Tibial artery (tissue), 4 donors: ENCODE results near the gene ERMAP.

Experiments
- DNase-seq, 2 donors: peaks; one replicate each; pipeline ENCODE4 v3.0.0-alpha.2; 2019
- H3K27ac ChIP-seq, 2 donors: fragments of 200-600 bp; sonication (generic) in 1 of 2; 1 replicate in 1 of 2; 2 replicates in 1 of 2; pipeline ENCODE4 v1.5.1; 2018 to 2019; ENCODE audit warnings: mild to moderate bottlenecking in 1 of 2
- H3K27me3 ChIP-seq, 2 donors: fragments of 200-600 bp; sonication (generic) in 1 of 2; one replicate each; pipeline versions ENCODE4 v1.5.1 to v1.6.0; 2016 to 2019
- H3K36me3 ChIP-seq, 3 donors: fragments of 200-600 bp; sonication (generic) in 2 of 3; one replicate each; pipeline ENCODE4 v1.5.1; 2016 to 2019; ENCODE audit warnings: mild to moderate bottlenecking in 2 of 3
- H3K4me1 ChIP-seq, 4 donors: fragments of 200-600 bp; sonication (generic) in 2 of 4; 1 replicate in 3 of 4; 2 replicates in 1 of 4; pipeline ENCODE4 v1.5.1; 2016 to 2019
- H3K4me3 ChIP-seq, 2 donors: fragments of 200-600 bp; sonication (generic) in 1 of 2; 1 replicate in 1 of 2; 2 replicates in 1 of 2; pipeline ENCODE4 v1.5.1; 2018 to 2019; ENCODE audit warnings: mild to moderate bottlenecking in 2 of 2
- H3K9me3 ChIP-seq, 3 donors: fragments of 200-600 bp; sonication (generic) in 1 of 3; one replicate each; pipeline ENCODE4 v1.5.1; 2016 to 2019
- CTCF ChIP-seq, 2 experiments: fragments of 200-600 bp in 1 of 2; fragments of 450-650 bp in 1 of 2; IDR thresholded peaks; one replicate each; pipeline ENCODE4 v1.5.1; 2017 to 2019; ENCODE audit warnings: antibody characterized with exemption in 2 of 2, mild to moderate bottlenecking in 1 of 2, moderate library complexity in 1 of 2
- intact Hi-C: fragments of 100-400 bp; cut with DNase I; formaldehyde crosslinking; loops from one replicate; pipeline ENCODE4 v1.15.0; 2023; ENCODE audit warnings: low total_unique reads

Gene ERMAP

GRCh38 chr1:42816585-42817439 is at the start of gene ERMAP, which contains the start of gene SVBP:
Gene ERMAP, plus strand, starts transcription at chr1:42817122. Its CDS starts 13,327 bp downstream, at chr1:42830449.
Gene SVBP, minus strand, starts transcription at chr1:42817397. Its CDS starts 853 bp downstream, at chr1:42816544.
- DNase-seq = peak; percentile 88 to 95
- Histone ChIP-seq H3K9me3 (no peaks in the 10 kb centered on the region), H3K36me3 (no peaks in the 10 kb centered on the region), H3K4me3 (peak within 1 kb of the TSS; percentile 62 to 66), H3K27me3 (no peaks in the 10 kb centered on the region), H3K27ac (peak within 1 kb of the TSS; percentile 87 to 91), H3K4me1 (peaks cover 0 to 20% (median 13%) of the 10 kb centered on the region in 4 donors)
- no peak for TF ChIP-seq CTCF (IDR thresholded peaks at IDR 0.05)
- intact Hi-C loops = loop anchor here (2.0 to 5.0 kb wide), 2 partner anchors 50 to 134 kb away; partner anchors contain the start of genes C1orf50, P3H1 and YBX1

GRCh38 chr1:42767510-42768000 is 49.4 kb upstream of the ERMAP start:
- H3K27me3 ChIP-seq = no peaks in the 10 kb centered on the region
- peak in 1 of 2 donors; percentile 36 for DNase-seq
- H3K9me3 ChIP-seq = no peaks in the 10 kb centered on the region
- intact Hi-C loops = loop anchor here (5.0 kb wide), 1 partner anchor 50 kb away; the partner anchor contains the start of genes ERMAP and SVBP
- TF ChIP-seq CTCF (IDR thresholded peaks at IDR 0.05) = no peak
- peaks cover 0 to 52% (median 18%) of the 10 kb centered on the region in 4 donors for H3K4me1 ChIP-seq
- H3K4me3 ChIP-seq = peak overlapping the region; percentile 86 to 98
- H3K36me3 ChIP-seq = no peaks in the 10 kb centered on the region
- H3K27ac ChIP-seq = peak overlapping the region; percentile 89 to 94

GRCh38 chr1:42768172-42768571 is 48.8 kb upstream of the ERMAP start:
- H3K4me3 ChIP-seq = peak overlapping the region; percentile 86 to 98
- TF ChIP-seq CTCF (IDR thresholded peaks at IDR 0.05) = no peak
- peaks cover 0 to 52% (median 18%) of the 10 kb centered on the region in 4 donors for H3K4me1 ChIP-seq
- H3K27me3 ChIP-seq = no peaks in the 10 kb centered on the region
- no peaks in the 10 kb centered on the region for H3K36me3 ChIP-seq
- H3K9me3 ChIP-seq = no peaks in the 10 kb centered on the region
- no peak overlapping the region for H3K27ac ChIP-seq
- no peak for DNase-seq
- intact Hi-C loops = loop anchor here (5.0 kb wide), 1 partner anchor 49 kb away; the partner anchor contains the start of genes ERMAP and SVBP

- Histone ChIP-seq H3K27ac (no peak overlapping the region), H3K4me1 (peaks cover 0 to 41% (median 12%) of the 10 kb centered on the region in 4 donors), H3K9me3 (no peaks in the 10 kb centered on the region), H3K27me3 (no peaks in the 10 kb centered on the region), H3K36me3 (peaks cover 10 to 13% (median 12%) of the 10 kb centered on the region in 3 donors), H3K4me3 (no peak overlapping the region)
- TF ChIP-seq CTCF (IDR thresholded peaks at IDR 0.05) = no peak
- intact Hi-C loops = loop anchor here (5.0 kb wide), 1 partner anchor 47 kb away; the partner anchor contains the start of genes ERMAP and SVBP
- no peak for DNase-seq
Observed at GRCh38 chr1:42769811-42770210, 47.1 kb upstream of the ERMAP start.

- no peak for DNase-seq
- TF ChIP-seq CTCF (IDR thresholded peaks at IDR 0.05) = no peak
- Histone ChIP-seq H3K4me1 (peaks cover 0 to 24% (median 3%) of the 10 kb centered on the region in 4 donors), H3K27ac (no peak overlapping the region), H3K36me3 (peaks cover 39 to 48% (median 40%) of the 10 kb centered on the region in 3 donors), H3K9me3 (no peaks in the 10 kb centered on the region), H3K4me3 (no peak overlapping the region), H3K27me3 (no peaks in the 10 kb centered on the region)
- intact Hi-C loops = no loop called here
Observed at GRCh38 chr1:42773420-42773819, 43.5 kb upstream of the ERMAP start.
